Endothelial cell of umbilical vein (primary cell): ENCODE measurements around the gene MBOAT1. TPM values are rescaled to one million over a fixed set of nuclear protein-coding genes. Genes with fewer than 3 reads are reported as not detected.

ENCODE experiments used
- BruUV-seq: library from RNA; stranded (reverse); fragments of 400-500 nt; replicated peaks from 2 replicates; lab custom pipeline; 2021; lab: Mats Ljungman, UMichigan
- CTCF ChIA-PET: fragments of 300-600, 350-600 bp; sonication (Branson Sonifier 250); formaldehyde crosslinking; loops from one replicate; lab custom pipeline; 2021; ENCODE audit warnings: antibody characterized with exemption, inconsistent platforms; lab: Charles Lee
- POLR2A ChIA-PET: fragments of 300-600, 350-600 bp; sonication (Branson Sonifier 250); formaldehyde crosslinking; loops from one replicate; lab custom pipeline; 2021; ENCODE audit warnings: antibody characterized with exemption, inconsistent platforms; lab: Charles Lee
- DNase-seq: peaks from one replicate; pipeline ENCODE4 v3.0.0-alpha.2; 2011; ENCODE audit warnings: low read depth, low spot score
- FAIRE-seq: peaks from 2 replicates; lab custom pipeline; 2011; peaks lifted over from hg19 to GRCh38; lab: Jason Lieb, UNC
- H2AFZ ChIP-seq: 2 replicates; pipeline ENCODE4 v1.6.0; 2012; ENCODE audit warnings: low read depth, low read length, control low read depth, inconsistent platforms
- H3K27ac ChIP-seq: 2 replicates; pipeline ENCODE4 v1.5.1; 2011; ENCODE audit warnings: low read depth, mild to moderate bottlenecking, control low read depth, low read length, moderate library complexity; ENCODE audit not compliant: insufficient read depth
- H3K27me3 ChIP-seq, 2 experiments: 2 replicates each; pipeline versions ENCODE4 v1.6.0 to v1.6.1; 2011; ENCODE audit warnings: low read length in 2 of 2, mixed read lengths in 1 of 2; ENCODE audit not compliant: control insufficient read depth in 2 of 2, insufficient read depth in 2 of 2
- H3K36me3 ChIP-seq, 2 experiments: 2 replicates in 1 of 2; 3 replicates in 1 of 2; pipeline ENCODE4 v1.5.1; 2011; ENCODE audit warnings: low read length in 2 of 2, mild to moderate bottlenecking in 1 of 2, moderate library complexity in 1 of 2; ENCODE audit not compliant: control insufficient read depth in 2 of 2, insufficient read depth in 2 of 2; ENCODE audit errors: extremely low read depth in 1 of 2
- H3K4me1 ChIP-seq: 3 replicates; pipeline ENCODE4 v1.5.1; 2011; ENCODE audit warnings: mild to moderate bottlenecking, low read length; ENCODE audit not compliant: control insufficient read depth, insufficient read depth; ENCODE audit errors: extremely low read depth
- H3K4me2 ChIP-seq: 2 replicates; pipeline ENCODE4 v1.6.1; 2011; ENCODE audit warnings: low read length, control low read depth, mixed read lengths; ENCODE audit not compliant: insufficient read depth
- H3K4me3 ChIP-seq, 3 experiments: fragments of 200-600 bp in 1 of 3; sonication (generic), shearing (Covaris generic) in 1 of 3; replicated peaks in 1 of 3; 2 replicates each; pipeline ENCODE4 v1.5.1; 2011 to 2016; ENCODE audit warnings: control low read depth in 3 of 3, low read length in 3 of 3, mild to moderate bottlenecking in 2 of 3, inconsistent platforms in 1 of 3, low read depth in 1 of 3, moderate library complexity in 1 of 3; ENCODE audit not compliant: insufficient read depth in 1 of 3
- H3K79me2 ChIP-seq: 2 replicates; pipeline ENCODE4 v1.6.0; 2012; ENCODE audit warnings: low read length, inconsistent platforms; ENCODE audit not compliant: control insufficient read depth, insufficient read depth
- H3K9ac ChIP-seq: replicated peaks from 2 replicates; pipeline ENCODE3; 2011; ENCODE audit warnings: low read length, control low read depth; ENCODE audit not compliant: insufficient read depth; ENCODE audit errors: extremely low read depth
- H3K9me1 ChIP-seq: replicated peaks from 3 replicates; pipeline ENCODE4 v1.6.0; 2011; ENCODE audit warnings: mild to moderate bottlenecking, low read length; ENCODE audit not compliant: control insufficient read depth, insufficient read depth; ENCODE audit errors: extremely low read depth
- H3K9me3 ChIP-seq: replicated peaks from 2 replicates; pipeline ENCODE4 v1.5.1; 2012; ENCODE audit warnings: low read length, inconsistent platforms; ENCODE audit not compliant: control insufficient read depth, insufficient read depth
- H4K20me1 ChIP-seq: replicated peaks from 2 replicates; pipeline ENCODE3; 2011; ENCODE audit warnings: mild to moderate bottlenecking, low read length; ENCODE audit not compliant: control insufficient read depth, insufficient read depth; ENCODE audit errors: extremely low read depth
- CTCF ChIP-seq, 2 donors: IDR thresholded peaks; 1 replicate in 1 of 2; 2 replicates in 1 of 2; pipeline ENCODE4 v1.5.1; 2011; ENCODE audit warnings: low read length in 2 of 2, mild to moderate bottlenecking in 2 of 2, moderate library complexity in 2 of 2, control low read depth in 1 of 2, inconsistent platforms in 1 of 2, low read depth in 1 of 2; ENCODE audit not compliant: insufficient read depth in 1 of 2; ENCODE audit errors: extremely low read depth in 1 of 2
- EZH2 ChIP-seq: IDR thresholded peaks from 2 replicates; pipeline ENCODE4 v1.6.1; 2012; ENCODE audit warnings: borderline replicate concordance, low read depth, mild to moderate bottlenecking, moderate library complexity, low read length, inconsistent platforms; ENCODE audit not compliant: severe bottlenecking
- FOS ChIP-seq: IDR thresholded peaks from 2 replicates; pipeline ENCODE4 v1.6.1; 2011; ENCODE audit warnings: mild to moderate bottlenecking, low read length, moderate library complexity, borderline replicate concordance; ENCODE audit not compliant: insufficient read depth
- GATA2 ChIP-seq: IDR thresholded peaks from 2 replicates; pipeline ENCODE4 v1.7.0; 2011; ENCODE audit warnings: low read depth, mild to moderate bottlenecking, moderate library complexity, mixed read lengths, low read length; ENCODE audit not compliant: insufficient read length, insufficient read depth
- JUN ChIP-seq: IDR thresholded peaks from 2 replicates; pipeline ENCODE4 v1.6.1; 2011; ENCODE audit warnings: borderline replicate concordance, low read depth; ENCODE audit not compliant: insufficient read length, insufficient read depth
- MYC ChIP-seq: IDR thresholded peaks from one replicate; pipeline ENCODE4 v1.6.1; 2011; ENCODE audit warnings: mild to moderate bottlenecking, low read depth, low read length
- POLR2A ChIP-seq: IDR thresholded peaks from 2 replicates; pipeline ENCODE4 v1.6.1; 2012; ENCODE audit warnings: low read depth, mild to moderate bottlenecking, control low read depth, low read length
- POLR2AphosphoS5 ChIP-seq: IDR thresholded peaks from 2 replicates; pipeline ENCODE4 v1.6.1; 2012; ENCODE audit warnings: low read depth, mild to moderate bottlenecking, control low read depth, low read length, moderate library complexity; ENCODE audit not compliant: insufficient read depth
- dilution Hi-C: fragments of 300-500 bp; cut with MboI; formaldehyde crosslinking; loops from one replicate; pipeline ENCODE4 v1.15.0; 2019; ENCODE audit warnings: low sequenced_read_pairs; ENCODE audit not compliant: extremely low pct_ligation_motif_present
- intact Hi-C: fragments of 100-400 bp; cut with micrococcal nuclease; formaldehyde crosslinking; loops from one replicate; pipeline ENCODE4 v1.10.0; 2022
- polyA plus RNA-seq, 4 experiments: library from polyadenylated mRNA; depleted of rRNA in 3 of 4; stranded (reverse) in 3 of 4; unstranded in 1 of 4; fragments of >200 nt; gene quantifications; 2 replicates each; pipeline versions ENCODE4 v1.2.1 to v1.2.3, GENCODE V29; 2011 to 2012; ENCODE audit warnings: missing spikeins in 1 of 4
- total RNA-seq: library from RNA; stranded (reverse); gene quantifications from 2 replicates; pipeline ENCODE4 v1.2.3, GENCODE V29; 2021
- TF ChIP-seq, protein P1 (sequence below): IDR thresholded peaks from 2 replicates; pipeline ENCODE4 v1.6.1; 2011; ENCODE audit not compliant: insufficient read depth, insufficient read length

MBOAT1 gene
- total and polyA plus RNA-seq, 2 donors (not counting 3 experiments of a cell fraction or from before 2014, with no cell fraction given) = 2.1 to 5.4 TPM

DNA sequence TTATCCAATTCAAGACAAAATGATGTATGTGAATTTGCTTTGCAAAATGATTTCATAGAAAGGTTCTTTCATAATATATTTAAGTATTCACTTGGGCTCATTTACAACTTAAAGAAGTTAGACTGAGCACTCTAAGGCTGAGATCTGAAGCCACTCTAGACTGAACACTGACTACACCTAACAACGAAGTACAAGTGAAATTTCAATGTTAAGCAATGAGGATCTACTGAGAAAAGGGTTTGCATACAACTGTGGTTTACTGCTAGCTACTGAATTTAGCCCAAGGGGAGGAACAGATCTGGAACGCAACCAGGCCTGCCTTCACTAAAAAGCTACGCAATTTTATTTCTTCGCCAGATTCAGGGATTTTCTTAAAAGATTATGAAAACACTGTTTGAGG is 106.4 kb downstream of the MBOAT1 start:
- no peaks in the 10 kb centered on the region for H4K20me1 ChIP-seq
- H3K79me2 ChIP-seq = no peaks in the 10 kb centered on the region
- BruUV-seq = no TSS peak
- H3K27ac ChIP-seq = no peak overlapping the region
- ChIA-PET CTCF (interaction anchor here (4.0 kb wide), 1 partner anchor 21 kb away, joined by 18 read pairs; no protein-coding TSS in a partner anchor), POLR2A (no interaction called here)
- intact Hi-C loops = no loop called here
- no peaks in the 10 kb centered on the region for H3K4me1 ChIP-seq
- no peak for TF ChIP-seq CTCF (IDR thresholded peaks at IDR 0.05; ENCODE audit: extremely low read depth in 1 of 2, insufficient read depth in 1 of 2, low read depth in 1 of 2, low read length in 2 of 2)
- no peaks in the 10 kb centered on the region for H3K27me3 ChIP-seq
- dilution Hi-C loops = no loop called here
- no peaks in the 10 kb centered on the region for H3K9me1 ChIP-seq
- no peaks in the 10 kb centered on the region for H3K36me3 ChIP-seq
- FAIRE-seq (no peak), DNase-seq (no peak)
- no peaks in the 10 kb centered on the region for H3K9me3 ChIP-seq
- no peak overlapping the region for H2AFZ ChIP-seq
- H3K9ac ChIP-seq = no peak overlapping the region
- H3K4me3 ChIP-seq = no peak overlapping the region
- H3K4me2 ChIP-seq = no peak overlapping the region

- Histone ChIP-seq H3K9me1 (no peaks in the 10 kb centered on the region), H3K4me2 (no peak overlapping the region), H3K4me1 (no peaks in the 10 kb centered on the region), H3K27ac (no peak overlapping the region), H3K9me3 (no peaks in the 10 kb centered on the region), H2AFZ (no peak overlapping the region), H3K9ac (no peak overlapping the region), H4K20me1 (no peaks in the 10 kb centered on the region), H3K79me2 (no peaks in the 10 kb centered on the region), H3K4me3 (no peak overlapping the region), H3K27me3 (no peaks in the 10 kb centered on the region), H3K36me3 (no peaks in the 10 kb centered on the region)
- no peak for DNase-seq
- ChIA-PET POLR2A (no interaction called here), CTCF (interaction anchor here (4.0 kb wide), 1 partner anchor 22 kb away, joined by 18 read pairs; no protein-coding TSS in a partner anchor)
- dilution Hi-C loops (no loop called here), intact Hi-C loops (no loop called here)
- no peak for FAIRE-seq
- BruUV-seq = no TSS peak
- TF ChIP-seq MYC = no peak
- TF ChIP-seq GATA2 = no peak
- TF ChIP-seq FOS = no peak
- TF ChIP-seq, protein P1, sequence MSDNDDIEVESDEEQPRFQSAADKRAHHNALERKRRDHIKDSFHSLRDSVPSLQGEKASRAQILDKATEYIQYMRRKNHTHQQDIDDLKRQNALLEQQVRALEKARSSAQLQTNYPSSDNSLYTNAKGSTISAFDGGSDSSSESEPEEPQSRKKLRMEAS = no peak
- TF ChIP-seq POLR2AphosphoS5 = no peak
- no peak for TF ChIP-seq POLR2A
- TF ChIP-seq CTCF (IDR thresholded peaks at IDR 0.05; ENCODE audit: extremely low read depth in 1 of 2, insufficient read depth in 1 of 2, low read depth in 1 of 2, low read length in 2 of 2) = no peak
- TF ChIP-seq EZH2 = no peak
- no peak for TF ChIP-seq JUN
These were observed 107.6 kb downstream of the MBOAT1 start for GRCh38 chr6:20104696-20105095.
